ENCODE results near the gene MRPL57. TPM values are rescaled to one million over a fixed set of nuclear protein-coding genes. Genes with fewer than 3 reads are reported as not detected.
"Not testable (repeated sequence)": the region's sequence is repeated elsewhere in the genome, so short reads cannot be mapped to it uniquely, and the experiment has no call there.

MRPL57 gene
- total RNA-seq, 1 experiment from 2014 or later = 32.8 TPM

DNA sequence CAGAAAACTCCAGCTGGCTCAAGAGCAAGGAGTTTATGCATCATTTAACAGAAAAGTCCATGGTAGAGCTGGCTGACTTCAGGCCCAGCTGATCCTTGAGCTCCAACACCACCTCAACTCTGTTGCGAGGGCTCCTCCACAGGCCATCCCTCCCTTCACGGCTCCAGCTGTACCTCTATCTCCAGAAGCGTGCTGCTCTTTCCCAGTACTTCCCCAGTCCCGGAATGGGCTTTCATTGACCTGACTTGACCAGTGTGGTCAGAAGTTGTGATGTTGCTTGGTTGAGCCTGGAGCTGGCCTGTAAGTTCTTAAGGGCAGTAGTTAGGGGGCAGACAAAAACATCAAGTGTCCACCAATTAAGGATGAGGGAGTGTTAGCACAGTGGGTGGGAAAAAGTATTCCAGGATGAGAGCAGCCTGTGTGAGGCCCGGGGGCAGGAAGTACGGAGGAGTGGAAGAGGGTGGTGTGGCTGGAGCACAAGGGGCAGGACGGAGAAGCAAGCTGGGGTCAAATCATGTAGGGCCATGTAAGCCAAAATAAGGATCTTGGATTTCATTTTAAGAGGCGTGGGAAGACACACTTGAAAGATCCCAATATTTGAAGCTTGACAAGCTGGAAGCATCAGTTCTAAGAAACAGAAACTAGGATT lies 24.1 kb upstream of the MRPL57 start:
- H3K4me1 ChIP-seq = no peaks in the 10 kb centered on the region
- ChIA-PET CTCF (interaction anchor here (1.4 kb wide), 1 partner anchor 209 kb away, joined by 6 read pairs; no protein-coding TSS in a partner anchor), POLR2A (no interaction called here)
- no peaks in the 10 kb centered on the region for H3K27me3 Mint-ChIP-seq (ENCODE audit: insufficient read depth, unreplicated experiment)
- H3K4me3 ChIP-seq (ENCODE audit: low read depth, low read length) = no peak overlapping the region
- H3K36me3 ChIP-seq (ENCODE audit: control insufficient read depth, insufficient read depth, low read length) = no peaks in the 10 kb centered on the region
- no peak for DNase-seq
- no peak overlapping the region for H3K27ac Mint-ChIP-seq (ENCODE audit: unreplicated experiment)
- H3K4me1 Mint-ChIP-seq (ENCODE audit: low read depth, unreplicated experiment) = peaks cover 6% of the 10 kb centered on the region
- H3K9me3 Mint-ChIP-seq (ENCODE audit: unreplicated experiment) = no peaks in the 10 kb centered on the region
- no TSS peak for BruUV-seq (replicated peaks)
- H3K36me3 Mint-ChIP-seq (ENCODE audit: insufficient read depth, unreplicated experiment) = peaks cover 24% of the 10 kb centered on the region
- no peaks in the 10 kb centered on the region for H3K9me3 ChIP-seq
- no peaks in the 10 kb centered on the region for H3K27me3 ChIP-seq (replicated peaks; ENCODE audit: control insufficient read depth, insufficient read depth, low read length)
- intact Hi-C loops (cut with micrococcal nuclease; ENCODE audit: unreplicated experiment) = no loop called here
- H3K4me3 Mint-ChIP-seq (ENCODE audit: unreplicated experiment) = no peak overlapping the region
- TF ChIP-seq, protein P1, sequence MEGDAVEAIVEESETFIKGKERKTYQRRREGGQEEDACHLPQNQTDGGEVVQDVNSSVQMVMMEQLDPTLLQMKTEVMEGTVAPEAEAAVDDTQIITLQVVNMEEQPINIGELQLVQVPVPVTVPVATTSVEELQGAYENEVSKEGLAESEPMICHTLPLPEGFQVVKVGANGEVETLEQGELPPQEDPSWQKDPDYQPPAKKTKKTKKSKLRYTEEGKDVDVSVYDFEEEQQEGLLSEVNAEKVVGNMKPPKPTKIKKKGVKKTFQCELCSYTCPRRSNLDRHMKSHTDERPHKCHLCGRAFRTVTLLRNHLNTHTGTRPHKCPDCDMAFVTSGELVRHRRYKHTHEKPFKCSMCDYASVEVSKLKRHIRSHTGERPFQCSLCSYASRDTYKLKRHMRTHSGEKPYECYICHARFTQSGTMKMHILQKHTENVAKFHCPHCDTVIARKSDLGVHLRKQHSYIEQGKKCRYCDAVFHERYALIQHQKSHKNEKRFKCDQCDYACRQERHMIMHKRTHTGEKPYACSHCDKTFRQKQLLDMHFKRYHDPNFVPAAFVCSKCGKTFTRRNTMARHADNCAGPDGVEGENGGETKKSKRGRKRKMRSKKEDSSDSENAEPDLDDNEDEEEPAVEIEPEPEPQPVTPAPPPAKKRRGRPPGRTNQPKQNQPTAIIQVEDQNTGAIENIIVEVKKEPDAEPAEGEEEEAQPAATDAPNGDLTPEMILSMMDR (IDR thresholded peaks at IDR 0.05; ENCODE audit: insufficient read depth in 1 of 2, low read depth in 1 of 2, low read length in 1 of 2, severe bottlenecking in 1 of 2, unreplicated experiment in 1 of 2) = no peak

DNA sequence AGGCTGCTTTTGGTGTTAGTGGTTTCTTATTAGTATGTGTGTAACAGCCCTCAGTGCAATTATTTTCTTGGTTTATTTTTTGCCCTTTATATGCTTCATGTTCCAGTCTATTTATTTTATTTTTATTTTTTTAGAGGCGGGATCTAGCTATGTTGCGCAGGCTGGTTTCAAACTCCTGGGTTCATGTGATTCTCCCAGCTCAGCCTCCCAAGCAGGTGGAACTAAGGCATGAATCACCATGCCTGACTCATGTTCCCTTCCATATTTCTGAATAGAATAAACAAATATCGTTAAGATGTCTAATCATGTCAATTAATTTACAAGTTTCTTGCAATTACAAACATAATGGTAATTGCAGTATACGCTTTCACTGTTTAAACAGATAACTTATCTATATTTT lies 11.8 kb upstream of the MRPL57 start:
- no peak overlapping the region for H3K4me3 ChIP-seq (ENCODE audit: low read depth, low read length)
- H3K9me3 ChIP-seq = no peaks in the 10 kb centered on the region
- peaks cover 31% of the 10 kb centered on the region for H3K36me3 Mint-ChIP-seq (ENCODE audit: insufficient read depth, unreplicated experiment)
- DNase-seq = no peak
- TF ChIP-seq, protein P1 (IDR thresholded peaks at IDR 0.05; ENCODE audit: insufficient read depth in 1 of 2, low read depth in 1 of 2, low read length in 1 of 2, severe bottlenecking in 1 of 2, unreplicated experiment in 1 of 2) = no peak
- H3K27ac Mint-ChIP-seq (ENCODE audit: unreplicated experiment) = no peak overlapping the region
- no peaks in the 10 kb centered on the region for H3K9me3 Mint-ChIP-seq (ENCODE audit: unreplicated experiment)
- no peak overlapping the region for H3K4me3 Mint-ChIP-seq (ENCODE audit: unreplicated experiment)
- intact Hi-C loops (cut with micrococcal nuclease; ENCODE audit: unreplicated experiment) = no loop called here
- H3K27me3 ChIP-seq (replicated peaks; ENCODE audit: control insufficient read depth, insufficient read depth, low read length) = no peaks in the 10 kb centered on the region; the same call in 1 of the 2 replicates
- BruUV-seq (replicated peaks) = no TSS peak
- ChIA-PET CTCF (no interaction called here), POLR2A (no interaction called here)
- no peaks in the 10 kb centered on the region for H3K4me1 ChIP-seq
- peaks cover 1% of the 10 kb centered on the region; the same call in 1 of the 2 replicates for H3K36me3 ChIP-seq (ENCODE audit: control insufficient read depth, insufficient read depth, low read length)
- H3K27me3 Mint-ChIP-seq (ENCODE audit: insufficient read depth, unreplicated experiment) = no peaks in the 10 kb centered on the region
- H3K4me1 Mint-ChIP-seq (ENCODE audit: low read depth, unreplicated experiment) = no peaks in the 10 kb centered on the region

DNA sequence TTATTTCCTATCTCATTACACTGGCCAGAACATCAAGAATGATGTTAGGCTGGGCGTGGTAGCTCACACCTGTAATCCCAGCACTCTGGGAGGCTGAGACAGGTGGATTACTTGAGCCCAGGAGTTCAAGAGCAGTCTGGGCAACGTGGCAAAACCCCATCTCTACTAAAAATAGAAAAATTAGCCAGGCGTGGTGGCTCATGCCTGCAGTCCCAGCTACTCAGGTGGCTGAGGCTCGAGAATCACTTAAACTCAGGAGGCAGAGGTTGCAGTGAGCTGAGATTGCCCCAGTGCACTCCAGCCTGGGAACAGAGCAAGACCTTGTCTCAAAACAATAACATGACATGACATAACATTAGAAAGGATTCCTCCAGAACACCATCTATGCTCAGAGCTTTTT lies 10.9 kb upstream of the MRPL57 start:
- H3K36me3 Mint-ChIP-seq (ENCODE audit: insufficient read depth, unreplicated experiment) = peaks cover 38% of the 10 kb centered on the region
- H3K4me1 Mint-ChIP-seq (ENCODE audit: low read depth, unreplicated experiment); H3K4me3 Mint-ChIP-seq (ENCODE audit: unreplicated experiment); H3K27me3 ChIP-seq (replicated peaks; ENCODE audit: control insufficient read depth, insufficient read depth, low read length); DNase-seq; H3K27ac Mint-ChIP-seq (ENCODE audit: unreplicated experiment); H3K9me3 Mint-ChIP-seq (ENCODE audit: unreplicated experiment); H3K27me3 Mint-ChIP-seq (ENCODE audit: insufficient read depth, unreplicated experiment); intact Hi-C loops (cut with micrococcal nuclease; ENCODE audit: unreplicated experiment); H3K4me3 ChIP-seq (ENCODE audit: low read depth, low read length); H3K9me3 ChIP-seq; BruUV-seq (replicated peaks); H3K36me3 ChIP-seq (ENCODE audit: control insufficient read depth, insufficient read depth, low read length); H3K4me1 ChIP-seq: not testable (repeated sequence)
- POLR2A ChIA-PET = interaction anchor here (0.7 kb wide), 1 partner anchor 10 kb away, joined by 3 read pairs; no protein-coding TSS in a partner anchor
- CTCF ChIA-PET = interaction anchor here (0.7 kb wide), 1 partner anchor 226 kb away, joined by 7 read pairs; no protein-coding TSS in a partner anchor
